HUES64 (cell line): ENCODE data around the gene DIP2C.

Experiments
- H3K27ac ChIP-seq: 2 replicates; pipeline ENCODE4 v1.7.0; 2013; ENCODE audit warnings: low read depth, low read length, inconsistent platforms
- H3K27me3 ChIP-seq: 2 replicates; pipeline ENCODE4 v1.6.1; 2013; ENCODE audit warnings: mild to moderate bottlenecking, low read length; ENCODE audit not compliant: insufficient read depth
- H3K36me3 ChIP-seq: 2 replicates; pipeline ENCODE4 v1.6.1; 2013; ENCODE audit warnings: mild to moderate bottlenecking, low read length; ENCODE audit not compliant: insufficient read depth
- H3K4me1 ChIP-seq: 2 replicates; pipeline ENCODE4 v1.6.1; 2013; ENCODE audit warnings: mild to moderate bottlenecking, low read length, moderate library complexity; ENCODE audit not compliant: insufficient read depth
- H3K4me3 ChIP-seq: 2 replicates; pipeline ENCODE4 v1.5.1; 2013; ENCODE audit warnings: mild to moderate bottlenecking, low read length, moderate library complexity
- H3K9ac ChIP-seq: 2 replicates; pipeline ENCODE4 v1.6.1; 2013; ENCODE audit warnings: mild to moderate bottlenecking, low read depth, low read length
- H3K9me3 ChIP-seq: 2 replicates; pipeline ENCODE4 v1.6.1; 2013; ENCODE audit warnings: low read depth, low read length; ENCODE audit not compliant: insufficient read depth
- WGBS: fragments of 150-250, 120-280 bp; methylation state at CpG from one replicate; pipeline ENCODE4 v1.1.7; 2013; ENCODE audit warnings: missing lambda C conversion rate; 5-methylcytosine and 5-hydroxymethylcytosine counted together

Gene DIP2C

DNA sequence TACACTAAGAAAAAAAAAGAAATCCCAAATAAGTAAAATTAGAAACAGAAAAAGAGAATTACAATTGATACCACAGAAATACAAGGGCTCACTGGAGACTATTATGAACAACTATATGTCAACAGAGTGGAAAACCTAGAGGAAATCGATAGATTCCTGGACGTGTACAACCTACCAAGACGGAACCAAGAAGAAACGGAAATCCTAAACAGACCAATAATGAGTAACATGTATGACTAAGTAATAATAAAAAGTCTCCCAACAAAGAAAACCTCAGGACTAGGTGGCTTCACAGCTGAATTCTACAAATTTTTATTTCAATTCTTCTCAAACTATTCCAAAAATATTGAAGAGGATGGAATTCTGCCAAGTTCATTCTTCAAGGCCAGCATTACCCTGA is 13.9 kb downstream of the DIP2C start:
- no peaks in the 10 kb centered on the region for H3K27me3 ChIP-seq
- no peaks in the 10 kb centered on the region for H3K36me3 ChIP-seq
- no peak overlapping the region for H3K4me3 ChIP-seq
- no peak overlapping the region for H3K9ac ChIP-seq
- no peaks in the 10 kb centered on the region for H3K4me1 ChIP-seq
- no peak overlapping the region for H3K27ac ChIP-seq
- 79% methylated on average over 2 of the region's 4 CpGs for WGBS
- no peaks in the 10 kb centered on the region for H3K9me3 ChIP-seq

DNA sequence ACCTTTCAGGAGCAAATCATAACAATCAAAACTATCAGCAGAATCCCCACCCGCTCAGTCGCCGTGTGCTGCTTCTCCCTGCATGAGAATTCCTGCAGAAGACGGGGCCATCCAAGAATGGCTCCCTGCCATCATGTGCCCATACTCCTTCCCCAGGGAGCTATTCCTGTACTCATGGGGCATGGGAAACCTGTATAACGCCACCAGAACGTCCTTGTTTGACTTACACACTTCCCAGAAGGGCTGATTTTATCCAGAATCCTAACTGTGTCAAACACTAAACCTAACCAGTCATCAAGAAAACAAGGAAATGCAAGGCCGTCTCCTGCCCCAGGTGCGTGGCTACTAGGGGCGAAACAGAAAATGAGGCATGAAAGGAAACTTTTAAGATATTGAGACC is 16.0 kb downstream of the DIP2C start:
- no peak overlapping the region for H3K27ac ChIP-seq
- no peaks in the 10 kb centered on the region for H3K27me3 ChIP-seq
- no peak overlapping the region for H3K4me3 ChIP-seq
- no peaks in the 10 kb centered on the region for H3K36me3 ChIP-seq
- no peak overlapping the region for H3K9ac ChIP-seq
- H3K4me1 ChIP-seq: no peaks in the 10 kb centered on the region
- WGBS: 79% methylated on average over 9 of the region's 9 CpGs
- no peaks in the 10 kb centered on the region for H3K9me3 ChIP-seq

DNA sequence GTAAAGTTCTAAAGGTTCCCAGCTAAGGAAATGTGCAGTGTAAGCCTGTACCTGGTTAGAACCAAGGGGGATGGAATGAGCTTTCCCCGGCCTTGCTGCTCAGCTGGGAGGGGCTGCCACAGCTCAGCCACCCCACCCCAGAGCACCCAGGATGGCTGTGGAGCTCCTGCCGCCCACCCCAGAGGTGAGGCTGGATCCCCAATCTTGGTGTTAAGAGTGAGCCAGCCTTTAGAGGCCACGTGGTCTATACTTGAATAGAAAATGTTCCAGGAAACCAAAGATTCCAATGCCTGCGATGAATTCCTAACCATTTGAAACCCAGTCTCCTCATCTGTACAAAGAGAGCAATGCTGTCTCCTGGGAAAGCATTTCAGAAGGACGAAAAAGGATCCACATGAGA is 16.5 kb downstream of the DIP2C start:
- WGBS: 85% methylated on average over 5 of the region's 5 CpGs
- Histone ChIP-seq H3K27ac (no peak overlapping the region), H3K9me3 (no peaks in the 10 kb centered on the region), H3K9ac (no peak overlapping the region), H3K4me3 (no peak overlapping the region), H3K36me3 (no peaks in the 10 kb centered on the region), H3K4me1 (no peaks in the 10 kb centered on the region), H3K27me3 (no peaks in the 10 kb centered on the region)

DNA sequence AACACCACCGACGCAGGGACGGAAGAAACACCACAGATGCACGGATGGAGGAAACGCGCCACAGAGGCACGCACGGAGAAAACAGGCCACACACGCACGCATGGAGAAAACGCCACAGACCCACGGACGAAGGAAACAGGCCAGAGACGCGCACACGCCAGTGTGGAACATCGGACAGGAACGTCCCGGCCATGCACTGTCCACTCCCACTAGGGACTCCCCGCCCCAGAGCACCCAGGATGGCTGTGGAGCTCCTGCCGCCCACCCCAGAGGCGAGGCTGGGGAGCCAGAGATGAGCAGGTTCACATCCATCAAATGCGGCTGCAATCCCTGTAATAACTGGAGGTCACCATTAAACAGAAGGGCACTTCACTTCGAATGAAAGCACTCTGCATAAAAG is 17.3 kb downstream of the DIP2C start:
- no peak overlapping the region for H3K9ac ChIP-seq
- no peaks in the 10 kb centered on the region for H3K9me3 ChIP-seq
- 97% methylated on average over 24 of the region's 24 CpGs for WGBS
- H3K4me3 ChIP-seq: no peak overlapping the region
- no peak overlapping the region for H3K27ac ChIP-seq
- H3K4me1 ChIP-seq: no peaks in the 10 kb centered on the region
- H3K36me3 ChIP-seq: no peaks in the 10 kb centered on the region
- H3K27me3 ChIP-seq: no peaks in the 10 kb centered on the region

DNA sequence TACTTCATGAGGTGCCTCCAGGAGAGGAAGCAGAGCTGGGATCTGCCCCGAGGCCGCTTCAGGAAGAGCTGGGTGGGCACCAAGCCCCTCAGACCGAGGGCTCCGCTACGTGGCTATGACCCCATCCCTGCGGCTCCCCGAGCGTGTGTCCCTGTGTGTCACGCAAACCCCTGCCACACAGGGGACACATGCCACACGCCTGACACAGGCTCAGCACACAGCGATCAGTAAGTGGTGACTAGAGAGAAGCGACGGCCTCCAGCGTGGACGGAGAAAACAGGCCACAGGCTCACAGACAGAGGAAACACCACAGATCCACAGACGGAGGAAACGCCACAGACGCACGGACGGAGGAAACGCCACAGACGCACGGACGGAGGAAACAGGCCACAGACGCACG is 18.5 kb downstream of the DIP2C start:
- 93% methylated on average over 26 of the region's 26 CpGs for WGBS
- Histone ChIP-seq H3K4me3 (no peak overlapping the region), H3K4me1 (no peaks in the 10 kb centered on the region), H3K27me3 (no peaks in the 10 kb centered on the region), H3K27ac (no peak overlapping the region), H3K9ac (no peak overlapping the region), H3K36me3 (no peaks in the 10 kb centered on the region), H3K9me3 (no peaks in the 10 kb centered on the region)

DNA sequence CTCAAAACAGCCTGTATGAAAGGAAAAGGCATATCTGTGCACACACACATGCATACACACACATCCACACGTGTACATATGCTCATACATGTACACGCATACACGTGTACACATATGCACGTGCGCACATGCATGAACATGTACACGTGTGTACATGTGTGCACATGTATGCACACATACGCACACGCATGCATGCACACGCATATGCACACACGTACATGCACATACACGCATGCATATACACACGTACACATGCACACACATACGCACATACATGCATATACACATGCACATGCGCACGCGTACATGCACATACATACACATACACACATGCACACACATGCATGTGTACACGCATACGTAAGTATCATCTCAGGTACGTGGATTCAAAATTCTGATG is 19.4 kb downstream of the DIP2C start:
- no peaks in the 10 kb centered on the region for H3K4me1 ChIP-seq
- H3K4me3 ChIP-seq: no peak overlapping the region
- H3K9me3 ChIP-seq: no peaks in the 10 kb centered on the region
- no peak overlapping the region for H3K27ac ChIP-seq
- no peaks in the 10 kb centered on the region for H3K36me3 ChIP-seq
- no peaks in the 10 kb centered on the region for H3K27me3 ChIP-seq
- WGBS: 87% methylated on average over 19 of the region's 19 CpGs
- no peak overlapping the region for H3K9ac ChIP-seq

DNA sequence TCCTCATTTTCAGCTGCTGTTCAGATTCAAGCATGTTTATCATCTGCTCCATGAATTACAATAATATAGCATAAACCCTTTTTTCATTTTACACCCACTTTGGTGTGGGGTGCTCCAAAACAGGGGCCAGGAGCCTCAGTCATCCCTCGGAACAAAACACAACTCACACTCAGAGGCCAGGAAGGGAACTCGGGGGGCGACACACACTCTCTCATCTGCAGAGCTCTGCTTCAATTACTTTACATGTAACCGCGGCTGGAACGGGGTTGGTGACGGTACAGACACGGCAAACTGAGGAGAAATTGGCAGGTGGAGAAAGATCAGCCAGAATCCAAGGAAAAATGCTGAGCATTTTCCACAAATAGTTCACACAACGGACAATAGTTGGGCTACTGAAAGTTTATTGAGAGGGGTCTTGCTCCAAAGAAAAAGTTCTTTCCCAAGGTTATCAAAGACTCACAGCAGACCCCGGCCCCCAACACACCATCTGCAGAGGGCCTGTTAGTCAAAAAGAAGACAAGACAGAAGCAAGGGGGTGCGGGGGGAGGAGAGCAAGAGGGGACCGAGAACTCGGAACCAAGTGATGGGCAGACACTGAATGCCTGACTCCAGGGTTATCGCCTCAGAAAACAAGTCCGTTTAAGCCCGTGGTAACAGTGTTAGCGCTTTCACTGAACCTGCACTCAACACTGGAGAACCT is 20.5 kb downstream of the DIP2C start:
- 92% methylated on average over 17 of the region's 17 CpGs for WGBS
- Histone ChIP-seq H3K4me3 (no peak overlapping the region), H3K9ac (no peak overlapping the region), H3K36me3 (no peaks in the 10 kb centered on the region), H3K4me1 (no peaks in the 10 kb centered on the region), H3K27me3 (no peaks in the 10 kb centered on the region), H3K27ac (no peak overlapping the region), H3K9me3 (no peaks in the 10 kb centered on the region)

DNA sequence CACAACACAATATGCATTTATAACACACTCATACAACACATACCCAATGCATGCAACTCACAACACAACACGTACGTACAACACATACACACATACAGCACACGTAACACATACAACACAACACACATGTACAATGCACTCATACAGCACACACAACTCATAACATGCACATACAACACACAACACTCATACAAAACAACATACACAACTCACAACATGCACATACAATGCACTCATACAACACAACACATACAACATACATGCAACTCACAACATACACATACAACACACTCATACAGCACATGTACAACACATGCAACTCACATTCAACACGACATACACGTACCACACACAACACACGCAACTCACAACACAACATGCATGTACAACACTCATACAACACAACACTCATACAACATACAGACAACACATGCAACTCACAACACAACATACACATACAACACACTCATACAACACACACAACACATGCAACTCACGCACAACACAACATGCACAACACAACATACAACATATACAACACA is 21.8 kb downstream of the DIP2C start:
- H3K27me3 ChIP-seq: no peaks in the 10 kb centered on the region
- no peak overlapping the region for H3K27ac ChIP-seq
- H3K9ac ChIP-seq: no peak overlapping the region
- no peaks in the 10 kb centered on the region for H3K36me3 ChIP-seq
- H3K4me3 ChIP-seq: no peak overlapping the region
- peaks cover 4% of the 10 kb centered on the region; the same call in 1 of the 2 replicates for H3K4me1 ChIP-seq
- 94% methylated on average over 7 of the region's 7 CpGs for WGBS
- no peaks in the 10 kb centered on the region for H3K9me3 ChIP-seq

DNA sequence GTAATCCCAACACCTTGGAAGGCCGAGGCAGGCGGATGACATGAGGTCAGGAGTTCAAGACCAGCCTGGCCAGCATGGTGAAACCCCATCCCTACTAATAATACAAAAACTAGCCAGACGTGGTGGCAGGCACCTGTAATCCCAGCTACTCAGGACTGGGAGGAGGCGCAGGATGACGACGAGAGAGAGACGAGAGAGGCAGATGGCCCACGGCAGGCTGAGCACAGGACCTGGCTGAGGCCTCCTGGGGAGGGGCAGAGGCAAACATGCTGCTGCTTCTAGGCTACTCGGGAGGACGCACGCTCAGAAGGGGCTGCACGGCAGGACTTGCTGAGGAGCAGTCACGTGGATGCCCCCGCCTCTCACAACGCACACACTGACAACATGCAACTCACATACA is 22.4 kb downstream of the DIP2C start:
- Histone ChIP-seq H3K27me3 (no peaks in the 10 kb centered on the region), H3K4me3 (no peak overlapping the region), H3K9ac (no peak overlapping the region), H3K27ac (no peak overlapping the region), H3K4me1 (peaks cover 4% of the 10 kb centered on the region; the same call in 1 of the 2 replicates), H3K36me3 (no peaks in the 10 kb centered on the region), H3K9me3 (no peaks in the 10 kb centered on the region)
- WGBS: 94% methylated on average over 15 of the region's 15 CpGs

DNA sequence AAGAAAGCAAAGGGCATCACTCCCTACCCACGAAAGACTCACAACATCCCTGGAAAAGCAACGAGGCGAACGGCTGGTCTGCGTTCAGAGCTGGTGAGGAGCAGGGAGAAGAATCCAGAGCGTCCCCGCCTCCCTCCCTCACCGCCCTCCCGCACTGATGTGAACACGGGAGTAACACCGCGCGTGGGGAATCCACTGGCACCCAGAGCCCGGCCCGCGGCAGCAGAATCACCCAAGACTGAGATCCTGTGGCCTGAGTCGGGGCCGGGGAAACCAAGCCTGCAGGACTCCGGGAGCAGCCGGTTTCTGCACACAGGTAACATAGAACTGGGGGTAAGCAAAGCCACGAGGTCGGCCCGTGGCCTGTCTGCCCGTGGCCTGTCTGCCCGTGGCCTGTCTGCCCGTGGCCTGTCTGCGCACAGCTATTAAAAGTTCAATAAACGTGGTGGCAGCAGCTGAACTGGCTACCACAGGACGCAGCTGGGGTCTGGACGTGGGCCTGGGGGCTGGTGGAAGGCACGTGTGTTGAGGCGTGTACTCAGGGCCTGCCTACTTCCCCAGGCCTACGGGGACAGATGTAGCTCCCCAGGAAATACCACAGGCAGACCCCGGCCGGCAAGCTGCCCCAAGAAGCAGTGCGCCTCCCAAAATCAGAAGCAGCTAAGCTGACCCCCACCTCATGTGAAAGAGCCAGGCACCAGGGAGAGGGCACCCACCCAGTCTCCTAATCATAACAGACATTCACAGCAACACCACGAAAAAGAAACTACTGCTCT is 23.0 kb downstream of the DIP2C start:
- H3K9ac ChIP-seq: no peak overlapping the region
- no peaks in the 10 kb centered on the region for H3K9me3 ChIP-seq
- peaks cover 4% of the 10 kb centered on the region; the same call in 1 of the 2 replicates for H3K4me1 ChIP-seq
- no peak overlapping the region for H3K27ac ChIP-seq
- H3K4me3 ChIP-seq: no peak overlapping the region
- WGBS: 95% methylated on average over 37 of the region's 37 CpGs
- H3K36me3 ChIP-seq: no peaks in the 10 kb centered on the region
- H3K27me3 ChIP-seq: no peaks in the 10 kb centered on the region

DNA sequence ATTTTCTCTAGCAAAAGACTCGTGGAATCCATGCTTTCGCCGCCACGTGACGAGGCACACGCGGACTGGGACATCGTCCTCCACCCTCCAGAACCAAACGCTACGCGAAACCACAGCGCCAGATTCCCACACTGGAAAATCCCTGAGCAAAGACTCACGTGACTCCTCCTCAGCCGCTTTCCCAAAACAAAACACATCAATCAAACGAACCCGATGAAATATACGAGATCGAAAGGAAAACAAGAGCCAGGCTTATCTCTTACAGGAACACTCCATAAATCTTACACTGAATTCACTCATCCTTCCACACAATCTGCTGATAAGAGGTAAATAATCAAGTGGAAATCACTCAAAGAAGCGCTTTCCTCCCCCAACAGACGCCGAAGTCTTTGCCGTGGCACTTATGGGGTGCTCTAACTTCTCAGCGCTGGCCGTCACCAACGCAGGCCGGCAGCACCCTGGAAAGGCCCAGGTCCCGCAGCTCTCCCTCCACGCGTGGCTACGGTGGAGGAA is 23.8 kb downstream of the DIP2C start:
- no peak overlapping the region for H3K27ac ChIP-seq

More for the DNA sequence above, 23.8 kb downstream of the DIP2C start:
- no peaks in the 10 kb centered on the region for H3K27me3 ChIP-seq
- no peaks in the 10 kb centered on the region for H3K9me3 ChIP-seq
- H3K9ac ChIP-seq: no peak overlapping the region
- no peaks in the 10 kb centered on the region for H3K36me3 ChIP-seq
- WGBS: 95% methylated on average over 30 of the region's 30 CpGs
- H3K4me1 ChIP-seq: peaks cover 4% of the 10 kb centered on the region; the same call in 1 of the 2 replicates
- no peak overlapping the region for H3K4me3 ChIP-seq
